Stimulated activated naive CD8-positive, alpha-beta T cell treated with anti-CD3 and anti-CD28 coated beads, Interleukin-15, Interleukin-2, amounts not matched to agents 100 U/mL and 50 U/mL, for 24 hours (primary cell): Measurements from ENCODE around the gene CGAS.
A peak's percentile ranks its signal among the peaks of the same experiment; 100 is the strongest.
"Not testable (repeated sequence)": the region's sequence is repeated elsewhere in the genome, so short reads cannot be mapped to it uniquely, and the experiment has no call there.

Source experiments
- ATAC-seq: fragments of 150-1000 bp; cut with Tn5 transposase; one replicate; pipeline ENCODE4 v1.10.0; 2021
- DNase-seq: peaks from one replicate; pipeline ENCODE4 v3.0.0; 2021

CGAS gene

GRCh38 chr6:73395875-73396274 lies 56.2 kb downstream of the CGAS start:
- no peak for ATAC-seq
- no peak for DNase-seq

- peak; percentile 35 for DNase-seq
- ATAC-seq, result peak; percentile 37
Observed at GRCh38 chr6:73394577-73395354, 57.3 kb downstream of the CGAS start, which contains the start of gene DDX43. Gene DDX43 (plus strand): TSS chr6:73394828. CDS start chr6:73394906, 78 bp downstream.

GRCh38 chr6:73393278-73393677 lies 58.8 kb downstream of the CGAS start:
- ATAC-seq (no peak), DNase-seq (no peak)

GRCh38 chr6:73392188-73392587 lies 59.9 kb downstream of the CGAS start:
- DNase-seq, ATAC-seq: not testable (repeated sequence)

GRCh38 chr6:73391675-73392074 lies 60.4 kb downstream of the CGAS start:
- DNase-seq (no peak), ATAC-seq (no peak)

GRCh38 chr6:73389854-73390253 lies 62.2 kb downstream of the CGAS start:
- DNase-seq, result no peak
- no peak for ATAC-seq

- DNase-seq, result peak; percentile 68
- ATAC-seq, result peak; percentile 87
Observed at GRCh38 chr6:73388800-73389512, 63.1 kb downstream of the CGAS start.

- ATAC-seq (no peak), DNase-seq (no peak)
Observed at GRCh38 chr6:73388433-73388799, 63.7 kb downstream of the CGAS start.

GRCh38 chr6:73382462-73383113 lies 69.5 kb downstream of the CGAS start:
- DNase-seq (no peak), ATAC-seq (no peak)

- not testable (repeated sequence) for ATAC-seq, DNase-seq
Observed at GRCh38 chr6:73381531-73381930, 70.6 kb downstream of the CGAS start.

- no peak for ATAC-seq
Observed at GRCh38 chr6:73377225-73377624, 74.9 kb downstream of the CGAS start.

GRCh38 chr6:73375216-73375615 lies 76.9 kb downstream of the CGAS start:
- DNase-seq (no peak), ATAC-seq (no peak)

More at GRCh38 chr6:73377225-73377624, 74.9 kb downstream of the CGAS start:
- no peak for DNase-seq
